Hematopoietic multipotent progenitor cell treated with erythropoietin and hydrocortisone succinate and interleukin-3 and kit ligand, for 8 days (in vitro differentiated cells): Measurements from ENCODE around the gene FSTL3.

Source experiments
- DNase-seq: peaks from one replicate; pipeline ENCODE4 v3.0.0-alpha.2; 2015

Gene FSTL3

GRCh38 chr19:645912-646778, 30.0 kb upstream of the FSTL3 start:
- DNase-seq = no peak

DNA sequence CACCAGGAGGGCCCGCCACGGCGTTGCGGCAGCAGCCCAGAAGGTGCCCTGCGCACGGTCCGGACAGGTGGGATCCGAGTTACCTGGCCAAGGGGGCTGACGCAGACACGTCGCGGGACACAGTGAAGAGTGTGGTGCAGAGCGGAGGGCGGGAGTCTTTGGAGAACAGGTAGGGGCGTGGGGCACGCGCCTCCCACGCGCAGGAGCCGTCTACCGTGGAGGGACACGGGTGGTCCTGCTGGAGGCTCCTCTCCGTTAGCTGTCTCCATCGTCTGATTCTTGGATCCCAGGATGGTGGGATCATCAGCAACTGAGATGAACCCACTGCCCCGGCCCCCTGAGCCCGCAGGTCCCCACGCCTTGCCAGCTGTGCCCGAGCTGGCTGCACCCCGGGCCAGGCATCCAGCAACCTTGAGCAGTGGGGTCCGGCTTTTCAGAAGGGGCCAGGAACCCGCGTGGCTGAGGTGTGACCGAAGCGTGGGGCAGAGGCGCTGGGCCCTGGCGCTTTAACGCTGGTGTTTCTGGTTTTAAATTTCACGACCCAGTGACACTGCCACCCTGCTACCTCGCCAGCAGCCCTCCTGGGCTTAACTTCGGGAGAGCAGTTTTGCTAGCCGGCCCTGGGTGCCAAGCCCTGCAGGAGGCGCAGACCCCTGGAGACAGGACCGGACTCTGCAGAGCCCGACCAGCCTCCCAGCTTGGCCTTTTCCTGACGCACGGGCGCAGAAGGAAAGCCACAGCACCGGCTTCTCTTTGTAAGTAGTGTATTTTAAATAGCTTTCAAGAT, 29.2 kb upstream of the FSTL3 start:
- no peak for DNase-seq

- DNase-seq = no peak
Observed at GRCh38 chr19:647566-648284, 28.5 kb upstream of the FSTL3 start.

DNA sequence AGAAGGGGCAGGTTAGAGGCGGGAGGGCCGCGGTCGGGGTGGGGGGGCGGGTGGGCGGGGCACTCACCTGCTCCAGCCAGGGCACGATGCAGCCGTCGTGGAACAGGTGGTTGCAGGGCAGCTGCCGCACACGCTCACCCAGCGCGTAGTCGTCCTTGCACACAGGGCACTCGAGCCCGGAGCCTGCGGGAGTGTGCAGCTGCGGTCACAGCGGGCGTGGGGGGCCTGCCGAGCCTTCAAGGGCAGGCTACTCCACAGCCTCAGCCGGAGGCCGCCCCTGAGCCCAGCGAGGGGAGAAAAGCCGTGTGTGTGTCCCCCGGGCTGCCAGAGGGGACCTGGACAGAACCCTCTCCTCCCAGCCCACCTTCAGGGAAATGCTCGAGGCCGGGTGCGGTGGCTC, 27.9 kb upstream of the FSTL3 start:
- DNase-seq = no peak

DNA sequence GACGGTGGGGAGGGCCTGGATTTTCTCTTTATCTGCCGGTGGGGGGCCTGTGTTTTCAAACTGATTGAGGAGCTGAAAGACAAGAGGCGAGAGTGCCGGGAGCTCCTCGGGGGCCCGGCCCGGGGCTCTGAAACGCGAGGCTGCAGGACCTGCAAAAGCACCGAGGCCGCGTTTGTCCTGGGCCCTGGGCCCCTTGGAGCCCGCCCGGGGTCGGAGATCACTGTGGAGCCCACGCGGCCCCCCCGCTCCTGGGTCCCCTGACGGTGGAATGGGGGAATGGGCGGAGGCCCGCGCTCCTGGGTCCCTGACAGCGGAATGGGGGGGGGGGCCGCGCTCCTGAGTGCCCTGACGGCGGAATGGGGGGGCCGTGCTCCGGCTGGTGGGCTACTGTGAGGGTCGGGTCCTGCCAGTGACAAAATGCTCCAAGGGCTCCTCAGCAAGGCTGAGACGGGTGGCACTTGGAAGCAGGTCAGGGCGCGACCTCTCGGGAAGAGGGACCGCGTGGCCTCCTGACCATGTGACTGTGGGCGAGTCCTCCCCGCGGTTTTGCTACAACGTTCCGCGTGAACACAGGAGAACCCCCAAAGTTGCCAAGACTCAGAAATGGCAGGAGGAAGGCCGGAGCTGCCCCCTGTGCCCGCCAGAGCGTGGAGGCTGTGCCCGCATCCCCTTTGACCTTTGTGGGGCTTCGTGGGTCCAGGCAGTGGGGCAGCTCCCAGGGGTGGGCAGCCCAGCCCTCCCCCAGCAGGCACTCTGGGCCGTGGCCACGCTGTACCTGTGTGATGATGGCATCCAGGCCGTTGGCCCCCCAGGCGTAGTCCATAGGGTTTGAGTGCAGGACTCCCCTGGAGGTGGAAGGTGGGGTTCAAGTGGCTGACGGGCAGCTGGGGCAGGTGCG, 27.0 kb upstream of the FSTL3 start:
- DNase-seq = no peak

GRCh38 chr19:650121-650520, 26.1 kb upstream of the FSTL3 start:
- DNase-seq = no peak

DNA sequence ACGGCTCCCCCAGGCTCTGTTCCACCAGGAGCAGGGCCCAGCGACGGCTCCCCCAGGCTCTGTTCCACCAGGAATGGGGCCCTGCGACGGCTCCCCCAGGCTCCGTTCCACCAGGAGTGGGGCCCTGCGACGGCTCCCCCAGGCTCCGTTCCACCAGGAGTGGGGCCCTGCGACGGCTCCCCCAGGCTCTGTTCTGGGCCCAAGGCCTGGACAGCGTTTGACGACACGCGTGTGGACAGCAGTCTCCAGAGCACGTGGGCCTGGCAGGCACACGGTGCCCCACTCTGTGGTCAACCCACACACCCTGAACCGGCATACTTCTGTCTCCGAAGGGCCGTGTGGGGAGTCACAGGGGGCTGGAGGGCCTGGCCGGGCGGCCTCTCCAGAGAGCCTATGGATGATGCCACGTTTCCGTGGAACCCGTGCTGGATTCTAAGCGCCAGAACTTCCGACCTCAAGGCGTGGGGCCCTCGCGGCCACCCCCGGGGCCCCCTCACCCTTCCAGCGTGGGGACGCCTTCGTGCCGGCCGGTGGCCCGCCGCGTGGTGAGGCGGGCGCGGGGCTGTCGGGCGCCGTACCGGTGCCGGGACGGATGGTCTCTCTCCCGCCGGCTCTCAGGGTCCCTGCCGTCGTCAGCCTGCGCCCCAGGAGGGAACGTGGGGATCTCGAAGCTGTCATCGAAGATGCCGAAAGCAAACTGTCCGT, 24.9 kb upstream of the FSTL3 start:
- DNase-seq = no peak

- DNase-seq = no peak
Observed at GRCh38 chr19:651991-652390, 24.2 kb upstream of the FSTL3 start.

GRCh38 chr19:652467-653389, 23.5 kb upstream of the FSTL3 start:
- no peak for DNase-seq

- DNase-seq = no peak
Observed at GRCh38 chr19:653425-653824, 22.8 kb upstream of the FSTL3 start.

- no peak for DNase-seq
Observed at GRCh38 chr19:655691-656090, 20.5 kb upstream of the FSTL3 start.

- DNase-seq = no peak
Observed at GRCh38 chr19:656751-657559, 19.2 kb upstream of the FSTL3 start.

- no peak for DNase-seq
Observed at GRCh38 chr19:657611-658010, 18.6 kb upstream of the FSTL3 start.

DNA sequence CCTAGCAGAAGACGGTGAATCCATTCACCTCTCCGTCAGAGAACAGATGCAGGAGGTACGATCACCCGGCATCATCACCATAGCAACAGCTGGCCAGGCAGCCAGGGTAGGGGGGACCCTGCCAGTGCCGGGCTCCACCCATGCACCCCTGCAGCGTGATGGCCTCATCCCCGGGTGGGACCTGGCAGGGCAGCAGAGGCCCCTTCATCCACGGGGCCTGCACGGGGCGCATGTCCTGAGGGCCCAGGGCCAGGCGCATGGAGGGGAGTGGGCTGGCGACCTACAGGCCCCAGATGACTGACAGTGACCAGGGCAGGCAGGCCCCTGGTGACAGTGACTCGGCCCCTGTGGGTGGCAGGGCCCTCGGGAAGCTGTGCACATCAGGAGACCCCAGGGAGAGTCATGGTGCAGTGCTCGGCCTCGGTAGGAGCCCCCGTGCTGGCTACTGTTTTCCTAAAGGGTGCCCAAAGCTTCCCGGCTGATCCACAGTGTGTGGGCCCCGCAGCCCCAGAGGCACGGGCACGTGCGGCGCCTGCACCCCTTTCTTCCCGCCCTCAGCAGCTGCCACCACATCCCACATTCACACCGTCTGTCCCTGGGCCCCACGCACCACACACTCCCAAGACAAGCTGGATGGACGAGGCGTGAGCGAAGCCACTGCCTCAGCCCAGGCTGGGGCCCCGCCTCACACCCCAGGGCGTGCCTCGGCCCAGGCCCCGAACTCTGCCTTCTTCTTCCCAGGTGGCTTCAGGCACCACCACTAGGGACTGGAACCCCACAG, 17.9 kb upstream of the FSTL3 start:
- no peak for DNase-seq

DNA sequence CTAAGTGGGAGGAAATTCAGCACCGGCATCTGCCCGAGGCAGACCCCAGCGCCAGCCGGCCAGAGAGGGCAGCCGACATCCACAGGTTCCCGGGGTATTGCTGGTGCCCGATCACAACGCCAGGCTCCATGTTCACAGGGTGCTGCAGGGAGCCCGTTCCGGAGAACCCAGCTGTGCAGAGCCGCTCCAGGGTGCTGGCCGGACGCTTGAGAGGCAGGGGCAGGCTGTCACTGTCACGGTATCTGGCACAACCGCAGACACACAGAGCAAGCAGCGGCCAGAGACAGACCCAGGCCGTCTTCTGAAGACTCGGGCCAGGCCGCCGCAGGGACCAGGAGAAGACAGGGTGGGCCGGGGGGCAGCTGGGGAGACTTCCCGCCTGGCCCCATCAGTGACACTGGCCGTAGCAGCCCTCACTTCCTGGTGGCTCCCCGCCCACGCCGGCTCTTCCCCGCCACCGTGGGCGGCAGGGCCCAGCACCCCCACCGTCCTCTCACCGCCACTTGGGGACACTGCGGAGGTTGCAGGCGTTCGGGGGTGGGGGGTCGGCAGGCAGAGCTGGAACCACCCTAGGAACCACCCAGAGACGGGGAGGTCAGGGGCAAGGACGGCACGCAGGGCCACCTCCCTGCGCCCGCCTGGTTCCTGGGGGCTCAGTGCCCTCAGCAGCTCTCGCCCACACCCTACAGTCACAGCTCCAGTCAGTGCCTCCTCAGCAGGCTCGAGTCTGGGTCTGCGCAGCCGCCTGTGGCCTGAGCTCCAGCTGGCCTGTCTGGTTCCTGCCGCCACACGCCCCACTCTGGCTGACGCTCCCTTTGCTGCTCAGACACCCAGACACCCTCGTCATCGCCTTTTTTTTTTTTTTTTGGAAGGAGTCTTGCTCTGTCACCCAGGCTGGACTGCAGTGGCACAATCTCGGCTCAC, 17.0 kb upstream of the FSTL3 start:
- DNase-seq = no peak

DNA sequence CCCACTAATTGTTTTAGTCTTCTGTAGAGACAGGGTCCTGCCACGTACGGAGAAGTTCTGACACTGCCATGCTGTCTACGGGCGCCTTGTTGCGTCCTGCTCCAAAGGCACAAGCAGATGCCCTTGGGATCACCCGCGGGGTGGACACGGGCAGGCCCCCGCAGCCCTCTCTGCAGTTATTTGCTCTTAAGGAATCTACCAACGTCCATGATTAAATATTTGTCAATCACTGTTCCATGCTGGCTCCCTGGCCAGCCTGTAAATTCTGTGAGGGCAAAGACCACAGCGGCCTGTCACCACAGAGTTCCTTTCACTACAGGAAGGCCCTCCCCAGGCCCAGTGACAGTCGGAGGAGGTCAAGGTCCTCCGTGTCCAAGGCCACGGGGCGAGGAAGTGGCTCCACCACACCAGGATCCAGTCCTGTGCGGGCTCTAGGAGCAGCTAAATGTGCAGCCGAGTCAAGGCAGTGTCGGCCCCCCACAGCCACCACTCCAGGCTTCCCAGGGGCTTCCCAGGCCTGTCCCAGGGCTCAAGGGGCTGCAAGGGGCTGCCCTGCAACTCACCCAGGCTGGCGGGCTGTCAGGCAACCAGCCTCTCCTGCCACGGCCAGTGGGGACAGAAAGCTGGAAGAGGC, 15.3 kb upstream of the FSTL3 start:
- DNase-seq = no peak
